GM12892 (cell line): Measurements from ENCODE around the gene ACAD9.

Experiments used
- POLR2AphosphoS5 ChIP-seq: IDR thresholded peaks from 2 replicates; pipeline ENCODE4 v1.6.1; 2011; ENCODE audit warnings: low read depth, low read length, control low read depth
- TAF1 ChIP-seq: IDR thresholded peaks from 2 replicates; pipeline ENCODE4 v1.6.1; 2011; ENCODE audit warnings: low read depth, mild to moderate bottlenecking, control low read depth, low read length, borderline replicate concordance

DNA sequence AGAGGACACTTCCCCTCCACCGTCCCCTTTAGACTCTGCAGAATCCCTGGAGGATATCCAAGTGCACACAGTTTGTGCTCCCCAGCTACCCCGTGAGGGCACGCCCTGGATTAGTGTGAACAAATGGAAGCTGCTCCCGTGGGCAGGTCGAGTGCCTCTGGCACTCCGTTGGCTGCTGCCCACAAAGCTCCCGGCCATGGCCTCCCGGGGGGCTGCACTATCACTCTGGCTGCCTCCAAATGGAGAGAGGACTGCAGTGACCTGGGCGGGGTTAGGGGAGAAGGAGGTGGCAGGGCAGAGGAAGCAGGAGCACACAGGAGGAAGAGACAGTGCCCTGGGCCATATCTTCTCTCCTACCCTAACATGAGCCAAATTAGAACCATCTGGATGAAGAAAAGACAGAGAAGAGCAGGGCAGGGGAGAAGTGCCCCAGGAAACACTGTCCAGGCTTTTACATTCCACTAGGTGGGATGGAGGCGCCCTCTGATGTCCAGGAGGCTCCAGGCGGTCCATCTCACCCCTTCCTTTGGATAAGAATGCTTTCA, 29.4 kb upstream of the ACAD9 start:
- no peak for TF ChIP-seq POLR2AphosphoS5
- TF ChIP-seq TAF1 = no peak
